ENCODE measurements around the gene KDM2B. TPM values are rescaled to one million over a fixed set of nuclear protein-coding genes. Genes with fewer than 3 reads are reported as not detected.

KDM2B gene
- total and polyA plus RNA-seq, 2 of the 8 experiments (the other 6 are each of a cell fraction or from before 2014, with no cell fraction given) = 111 to 162 TPM

DNA sequence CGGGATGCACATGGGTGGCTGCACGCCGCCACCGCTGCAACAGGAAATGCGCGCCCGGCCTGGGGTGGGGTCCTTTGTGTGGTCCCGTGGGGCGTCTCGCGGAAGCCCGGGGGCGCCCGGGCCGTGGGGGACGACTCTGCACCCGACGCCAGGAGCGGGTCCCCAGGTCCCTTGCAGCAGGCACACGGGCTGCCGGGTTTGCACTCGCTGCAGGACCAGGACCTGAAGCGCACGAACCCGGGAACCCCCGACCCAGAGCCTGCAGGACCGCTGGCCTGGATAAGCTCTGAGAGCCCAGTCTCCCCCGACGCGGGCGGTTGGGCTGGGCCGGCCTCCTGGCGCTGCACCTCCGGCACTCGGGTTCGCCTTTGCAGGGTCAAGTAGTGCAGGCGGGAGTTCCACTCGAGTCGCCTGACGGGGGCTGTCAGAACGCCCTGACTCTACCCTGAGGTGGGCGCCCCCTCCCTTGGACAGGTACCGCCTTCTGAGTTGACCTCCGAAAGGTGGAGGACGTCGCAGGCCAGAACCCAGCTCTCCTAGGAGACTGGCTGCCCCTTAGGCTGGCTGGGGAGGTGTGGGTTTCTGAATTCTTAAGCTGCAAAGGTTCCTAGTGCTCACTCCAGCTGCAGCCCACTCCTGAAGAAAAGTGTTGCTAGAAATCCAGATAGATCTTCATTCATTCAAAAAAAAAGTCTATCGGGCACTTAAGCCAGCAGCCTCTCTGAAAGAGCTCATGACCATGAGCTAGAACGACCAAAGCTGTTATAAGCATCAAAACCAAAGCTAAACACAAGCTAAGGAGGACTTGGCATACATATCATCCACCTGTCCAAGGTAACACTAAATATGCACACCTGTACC, 113.0 kb downstream of the KDM2B start (continued):
- TF ChIP-seq PHF8 (conservative IDR thresholded peaks at IDR 0.05; ENCODE audit: low read depth, low read length) = peak; percentile 19
- no peak for TF ChIP-seq EP300 (IDR thresholded peaks at IDR 0.05; ENCODE audit: borderline replicate concordance in 1 of 2, low read depth in 2 of 2, low read length in 2 of 2)
- 0 out of 2 replicates have a peak, but pooled peaks have one; percentile 51 for TF ChIP-seq GABPA (IDR thresholded peaks at IDR 0.05; ENCODE audit: borderline replicate concordance, insufficient read depth, low read length)
- 0 out of 2 replicates have a peak, but pooled peaks have one; percentile 0 for TF ChIP-seq TAF1 (IDR thresholded peaks at IDR 0.05; ENCODE audit: low read depth, low read length)
- TF ChIP-seq, protein P1, sequence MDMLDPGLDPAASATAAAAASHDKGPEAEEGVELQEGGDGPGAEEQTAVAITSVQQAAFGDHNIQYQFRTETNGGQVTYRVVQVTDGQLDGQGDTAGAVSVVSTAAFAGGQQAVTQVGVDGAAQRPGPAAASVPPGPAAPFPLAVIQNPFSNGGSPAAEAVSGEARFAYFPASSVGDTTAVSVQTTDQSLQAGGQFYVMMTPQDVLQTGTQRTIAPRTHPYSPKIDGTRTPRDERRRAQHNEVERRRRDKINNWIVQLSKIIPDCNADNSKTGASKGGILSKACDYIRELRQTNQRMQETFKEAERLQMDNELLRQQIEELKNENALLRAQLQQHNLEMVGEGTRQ (IDR thresholded peaks at IDR 0.05; ENCODE audit: low read length) = no peak
